ENCODE results near the gene UHRF1.
"Not testable (repeated sequence)": the region's sequence is repeated elsewhere in the genome, so short reads cannot be mapped to it uniquely, and the experiment has no call there.

UHRF1 gene

DNA sequence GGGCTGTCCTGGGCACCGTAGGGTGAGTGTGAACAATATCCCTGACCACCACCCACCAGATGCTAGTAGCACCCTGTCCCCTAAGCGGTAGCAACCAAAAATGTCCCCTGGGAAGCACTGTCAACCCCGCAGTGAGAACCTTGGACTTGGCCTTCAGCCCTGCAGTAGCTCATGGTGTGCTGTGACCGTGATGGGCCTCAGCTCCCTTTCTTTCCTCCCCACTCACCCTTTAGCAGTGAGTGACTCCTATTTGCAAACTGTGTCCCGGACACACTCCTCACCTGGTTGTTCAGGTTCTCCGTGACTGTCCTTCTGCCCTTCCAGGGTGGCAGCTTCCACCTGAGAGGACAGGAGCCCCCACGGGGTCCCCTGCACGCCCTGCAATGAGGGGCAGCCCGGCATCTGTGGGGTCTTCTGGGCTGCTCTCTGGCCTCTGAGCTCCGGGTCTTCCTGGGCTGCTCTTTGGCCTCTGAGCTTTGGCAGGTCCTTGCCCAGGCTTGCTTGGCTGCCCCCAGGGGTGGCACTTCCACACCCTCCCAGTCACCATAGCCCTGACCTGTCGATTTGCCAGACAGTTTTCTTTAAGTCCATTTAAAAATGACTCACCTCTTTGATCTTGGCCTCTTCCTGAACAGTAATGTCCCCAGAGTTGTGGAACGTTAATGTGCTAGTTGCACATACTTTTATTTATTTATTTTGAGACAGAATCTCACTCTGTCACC is 63.4 kb downstream of the UHRF1 start:
- no peak for DNase-seq

DNA sequence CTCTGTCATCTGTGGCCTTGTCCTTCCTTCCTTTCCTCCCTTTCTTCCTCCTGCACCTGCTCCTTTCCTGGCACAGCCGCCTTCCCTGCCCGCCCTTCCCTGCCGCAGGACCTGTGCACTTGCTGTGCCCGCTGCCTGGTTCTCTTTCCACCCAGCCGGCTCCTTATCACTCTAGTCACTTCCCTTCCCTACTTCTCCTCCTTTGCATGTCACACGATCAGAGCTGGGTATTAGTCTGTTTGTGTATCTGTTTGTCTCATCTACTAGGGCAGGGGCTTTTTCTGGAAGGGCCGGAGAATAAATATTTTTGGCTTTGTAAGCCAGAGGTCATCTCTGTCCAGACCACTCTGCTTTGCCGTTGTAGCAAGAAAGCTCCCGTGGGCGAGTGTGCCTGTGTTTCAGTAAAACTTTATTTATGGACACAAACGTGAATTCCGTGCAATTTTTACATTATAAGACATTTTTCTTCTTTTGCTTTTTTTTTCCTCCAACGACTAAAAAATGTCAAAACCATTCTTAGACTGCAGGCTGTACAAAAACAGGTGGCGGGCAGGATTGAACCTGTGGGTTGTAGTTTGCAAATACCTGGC is 65.7 kb downstream of the UHRF1 start:
- DNase-seq, result no peak

DNA sequence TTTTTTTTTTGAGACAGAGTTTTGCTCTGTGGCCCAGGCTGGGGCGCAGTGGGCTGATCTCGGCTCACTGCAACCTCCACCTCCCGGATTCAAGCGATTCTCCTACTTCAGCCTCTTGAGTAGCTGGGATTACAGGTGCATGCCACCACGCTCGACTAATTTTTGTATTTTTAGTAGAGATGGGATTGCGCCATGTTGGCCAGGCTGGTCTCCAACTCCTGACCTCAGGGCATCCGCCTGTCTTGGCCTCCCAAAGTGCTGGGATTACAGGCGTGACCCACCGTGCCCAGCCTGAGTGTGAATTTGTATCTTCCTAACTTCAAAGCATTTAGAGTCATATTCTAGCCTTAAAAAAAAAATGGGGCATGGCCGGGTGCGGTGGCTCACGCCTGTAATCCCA is 66.3 kb downstream of the UHRF1 start:
- DNase-seq, result not testable (repeated sequence)

DNA sequence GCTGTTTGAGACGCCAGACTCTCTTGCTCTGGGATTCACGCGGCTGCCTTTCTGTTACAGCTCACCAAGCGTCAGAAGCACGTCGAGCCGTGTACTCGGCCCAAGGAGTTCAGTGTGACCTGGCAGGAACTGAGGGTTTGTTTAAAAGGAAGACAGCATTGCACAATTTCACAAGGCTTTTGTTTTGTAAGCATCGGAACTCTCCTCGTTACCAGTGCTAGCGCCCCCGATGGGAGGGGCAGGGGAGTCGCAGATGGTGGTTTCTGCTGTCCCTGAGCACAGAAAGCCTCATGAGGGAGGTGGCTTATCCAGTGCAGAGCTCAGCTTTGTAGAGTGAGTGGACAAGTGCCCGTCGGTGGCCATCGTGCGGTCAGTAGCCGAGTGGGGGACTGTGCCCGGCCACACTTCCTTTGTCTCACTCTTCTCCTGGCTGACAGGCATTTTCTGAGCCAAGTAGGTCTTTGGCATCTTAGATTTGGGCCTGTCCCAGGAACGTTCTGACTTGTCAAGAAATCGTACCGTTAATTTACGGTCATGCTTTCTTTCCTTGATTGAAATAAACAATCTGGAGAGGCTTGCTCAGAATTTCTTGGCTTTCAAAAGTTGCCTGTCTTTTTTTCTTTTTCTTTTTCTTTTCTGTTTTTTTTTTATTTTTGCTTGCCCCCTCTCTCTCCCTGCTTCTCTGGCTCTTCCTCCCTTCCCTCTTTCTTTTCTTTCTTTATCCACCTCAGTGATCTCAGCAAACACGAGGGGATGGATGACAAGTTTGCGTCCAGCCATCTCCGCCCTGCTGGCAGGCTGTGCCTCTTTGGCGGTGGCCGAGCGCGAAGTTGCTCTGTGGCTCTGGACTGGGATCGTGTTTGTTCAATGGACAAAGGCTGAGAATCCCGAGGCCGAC is 67.3 kb downstream of the UHRF1 start:
- no peak for DNase-seq

DNA sequence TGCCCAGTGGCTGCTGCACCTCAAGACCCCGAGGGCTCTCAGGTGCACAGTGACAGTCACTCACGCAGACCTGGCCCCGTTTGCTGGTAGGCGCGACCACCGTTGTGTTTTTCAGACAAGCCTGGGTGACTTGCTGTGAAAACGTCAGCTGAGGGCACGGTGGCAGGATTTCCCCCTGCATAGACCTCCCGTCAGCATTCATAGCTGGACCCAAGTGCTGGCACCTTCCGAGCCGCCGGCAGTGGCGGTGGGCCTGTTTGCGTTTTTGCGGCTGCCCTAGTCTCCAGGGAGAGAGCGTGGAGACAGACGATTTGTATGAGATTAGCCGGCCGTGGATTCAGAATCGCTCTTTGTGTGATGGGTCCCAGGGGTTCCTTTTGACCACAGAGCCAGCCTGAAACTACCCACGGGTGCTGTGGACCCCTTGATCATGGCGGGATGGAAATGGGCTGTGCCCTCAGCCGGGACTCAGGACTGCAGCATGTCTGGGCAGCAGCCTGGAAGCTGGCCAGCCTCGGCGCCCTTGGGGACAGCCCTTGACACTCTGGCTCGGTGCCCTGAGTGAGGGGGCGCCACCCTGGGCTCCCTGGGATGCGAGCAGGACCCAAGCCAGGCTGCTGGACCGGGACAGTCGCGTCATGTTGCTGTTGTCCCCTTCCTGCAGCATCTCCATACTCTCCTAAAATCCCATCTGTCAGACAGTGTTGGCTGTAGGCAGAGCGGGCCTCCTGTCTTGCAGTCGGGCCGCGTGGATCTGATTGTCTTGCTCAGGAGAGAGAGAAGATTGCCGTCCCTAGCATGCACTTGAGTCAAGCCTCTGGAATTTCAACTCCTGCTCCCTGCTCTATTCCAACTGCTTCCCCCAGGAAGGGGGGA is 68.2 kb downstream of the UHRF1 start:
- no peak for DNase-seq

DNA sequence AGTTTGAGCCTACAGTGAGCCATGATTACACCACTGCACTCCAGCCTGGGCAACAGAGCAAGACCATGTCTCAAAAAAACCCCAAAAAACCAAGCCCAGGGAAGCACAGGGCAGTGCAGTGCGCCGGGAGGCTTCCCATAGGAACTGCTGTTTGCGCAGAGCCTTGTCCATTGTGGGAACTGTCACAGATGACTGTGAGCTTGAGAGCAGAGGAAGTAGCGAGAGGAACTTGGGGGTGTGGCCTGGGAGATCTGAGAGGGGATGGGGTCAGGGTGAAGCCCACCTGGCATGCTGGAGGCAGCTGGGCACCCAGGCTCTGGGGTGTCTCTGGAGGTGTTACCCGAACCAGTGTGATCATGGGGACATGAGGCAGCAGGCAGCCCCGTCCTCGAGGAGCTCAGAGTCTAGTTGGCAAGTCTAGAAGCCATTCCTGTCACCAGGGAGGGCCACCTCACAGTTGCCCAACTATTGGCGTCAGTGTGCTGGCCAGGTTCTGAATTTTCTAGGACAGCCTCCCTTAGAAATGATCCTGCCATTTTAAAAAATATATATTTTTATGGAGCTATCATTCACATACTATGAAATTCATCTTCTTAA is 70.0 kb downstream of the UHRF1 start:
- no peak for DNase-seq

DNA sequence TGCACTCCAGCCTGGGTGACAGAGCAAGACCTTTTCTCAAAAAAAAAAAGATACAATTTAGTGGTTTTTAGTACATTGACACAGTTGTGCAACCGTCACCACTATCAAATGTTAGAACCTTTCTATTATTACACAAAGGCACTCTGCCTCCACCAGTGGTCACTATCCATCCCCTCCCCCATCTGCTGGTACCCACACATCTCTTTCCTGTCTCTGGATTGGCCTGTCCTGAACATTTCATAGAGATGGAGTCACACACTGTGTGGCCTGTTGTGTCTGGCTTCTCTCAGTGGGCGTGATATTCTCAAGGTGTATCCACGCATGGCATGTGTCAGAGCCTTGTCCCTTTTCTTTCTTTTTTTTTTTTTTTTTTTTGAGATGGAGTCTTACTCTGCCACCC is 70.8 kb downstream of the UHRF1 start:
- DNase-seq, result no peak

DNA sequence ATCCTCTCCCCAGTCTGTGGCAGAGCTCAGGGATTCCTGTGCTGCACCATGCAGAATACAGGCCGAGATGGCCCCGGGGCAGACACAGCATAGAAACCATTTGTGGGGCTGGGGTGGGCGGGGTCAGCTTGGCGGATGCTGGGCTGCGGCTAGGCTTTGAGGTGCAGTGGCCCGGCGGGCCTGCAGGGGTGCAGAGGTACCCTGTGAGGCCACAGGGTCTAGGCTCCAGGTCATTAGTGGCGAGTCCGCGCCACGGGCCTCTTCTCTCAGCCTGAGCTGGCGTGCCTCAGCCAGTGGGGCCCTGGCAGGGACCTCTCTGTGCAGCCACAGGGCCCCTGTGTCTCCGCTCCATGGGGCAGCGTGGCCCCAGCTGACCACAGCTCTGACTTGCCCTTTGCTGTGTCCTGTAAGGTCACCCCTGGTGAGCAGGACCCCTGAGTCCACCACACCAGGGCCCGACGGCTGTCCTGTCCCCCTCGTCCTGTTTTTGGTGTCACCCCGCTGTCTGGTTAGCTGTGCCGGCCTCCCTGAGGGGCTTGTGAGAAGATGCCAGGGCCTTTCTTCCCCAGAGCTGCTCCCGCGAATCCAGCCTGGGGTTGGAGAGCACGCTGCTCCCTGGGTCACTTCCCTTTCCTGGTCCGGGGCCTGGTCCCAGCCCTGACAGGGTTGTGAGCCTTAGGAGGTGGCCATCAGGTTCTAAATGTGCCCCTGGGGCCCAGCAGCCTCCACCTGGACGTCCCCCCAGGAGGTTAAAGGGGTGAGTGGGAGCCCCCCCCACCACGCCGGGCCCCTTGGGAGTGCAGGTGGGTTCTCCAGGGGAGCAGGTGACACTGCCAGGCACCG is 71.8 kb downstream of the UHRF1 start:
- DNase-seq, result no peak

DNA sequence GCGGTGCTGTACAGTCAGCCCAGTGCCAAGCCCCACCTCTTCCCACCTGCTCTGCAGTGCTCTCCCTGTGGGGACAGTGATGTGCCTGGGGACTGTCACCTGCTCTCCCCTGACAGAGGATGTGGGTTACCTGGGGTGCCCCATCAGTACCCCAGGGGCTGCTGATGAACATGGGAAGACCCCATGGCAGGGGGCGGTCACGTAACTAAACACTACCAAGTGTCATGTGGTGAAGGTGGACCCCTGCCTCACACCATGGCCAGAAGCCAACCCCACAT is 72.3 kb downstream of the UHRF1 start:
- DNase-seq, result no peak

DNA sequence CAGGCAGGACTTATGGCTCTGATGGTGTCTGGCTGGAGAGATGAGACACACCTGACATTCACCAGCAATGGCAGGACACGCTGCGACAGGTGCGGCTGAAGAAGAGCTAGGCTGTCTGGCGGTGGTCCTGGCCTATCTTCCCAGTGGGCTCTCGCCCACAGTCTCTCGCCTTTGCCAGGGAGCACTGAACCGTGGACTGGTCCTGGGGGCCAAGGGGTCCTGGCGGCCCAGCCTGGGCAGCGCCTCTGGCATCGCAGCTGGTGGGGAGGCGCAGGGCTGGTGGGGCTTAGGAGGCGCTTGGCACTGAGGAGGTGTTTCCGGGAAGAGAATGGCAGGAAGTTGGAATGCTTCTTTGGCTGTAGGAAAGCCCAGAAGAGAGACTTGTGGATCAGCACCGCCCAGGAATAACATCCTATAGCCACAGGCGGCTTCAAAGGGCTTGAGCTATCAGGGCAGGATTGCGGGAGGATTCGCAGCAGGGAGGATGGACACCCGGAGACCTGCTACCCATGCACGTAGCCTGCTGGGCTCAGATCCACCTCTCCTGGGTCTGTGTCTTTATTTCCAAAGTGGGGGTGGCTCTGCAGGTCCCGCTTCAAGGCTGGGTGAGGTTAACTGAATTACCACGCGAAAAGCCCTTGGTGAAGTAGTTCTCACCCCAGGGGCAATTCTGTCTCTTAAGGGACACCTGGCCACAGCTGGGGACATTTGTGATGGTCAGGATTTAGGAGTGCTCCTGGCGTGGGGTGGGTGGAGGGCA is 74.2 kb downstream of the UHRF1 start:
- DNase-seq, result no peak

DNA sequence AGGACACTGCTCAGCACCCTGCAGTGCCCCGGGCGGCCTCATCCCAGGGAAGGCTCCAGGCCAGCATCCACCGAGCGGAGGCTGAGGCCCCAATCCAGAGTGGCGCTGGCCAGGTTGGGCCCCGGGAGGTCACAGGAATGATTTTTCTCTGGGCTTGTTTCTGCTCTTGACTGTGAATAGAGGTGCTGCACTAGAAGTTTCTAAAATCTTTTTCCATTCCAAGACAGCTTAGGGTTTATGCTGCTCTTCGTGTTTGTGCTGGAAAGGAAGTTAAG is 74.7 kb downstream of the UHRF1 start:
- no peak for DNase-seq

DNA sequence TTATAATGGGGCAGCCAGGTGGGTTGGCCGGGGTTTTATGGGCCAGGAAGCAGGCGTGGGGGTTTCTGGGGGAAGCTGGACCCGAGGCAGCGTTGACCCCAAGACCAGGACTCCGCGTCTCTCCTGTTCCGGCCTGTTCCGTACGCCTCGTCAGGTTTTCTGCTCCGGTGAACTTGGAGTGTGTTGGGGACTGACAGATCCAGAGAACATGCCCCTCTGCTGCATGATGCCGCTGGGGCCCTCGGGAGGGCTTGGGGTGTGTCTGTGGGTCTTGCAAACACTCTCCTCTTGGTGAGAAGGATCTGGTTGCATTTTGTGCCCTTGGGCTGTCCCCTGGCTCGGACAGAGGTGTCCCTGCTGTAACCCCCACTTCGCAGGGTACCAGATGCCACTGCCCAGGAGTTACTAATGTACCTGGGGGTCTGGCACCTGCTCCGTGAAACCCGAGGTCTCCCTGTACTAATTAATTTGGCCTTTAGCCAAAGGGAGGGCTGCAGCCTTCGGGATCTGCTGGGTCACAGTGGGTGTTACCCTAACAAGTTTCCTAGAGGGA is 75.2 kb downstream of the UHRF1 start:
- DNase-seq, result no peak

DNA sequence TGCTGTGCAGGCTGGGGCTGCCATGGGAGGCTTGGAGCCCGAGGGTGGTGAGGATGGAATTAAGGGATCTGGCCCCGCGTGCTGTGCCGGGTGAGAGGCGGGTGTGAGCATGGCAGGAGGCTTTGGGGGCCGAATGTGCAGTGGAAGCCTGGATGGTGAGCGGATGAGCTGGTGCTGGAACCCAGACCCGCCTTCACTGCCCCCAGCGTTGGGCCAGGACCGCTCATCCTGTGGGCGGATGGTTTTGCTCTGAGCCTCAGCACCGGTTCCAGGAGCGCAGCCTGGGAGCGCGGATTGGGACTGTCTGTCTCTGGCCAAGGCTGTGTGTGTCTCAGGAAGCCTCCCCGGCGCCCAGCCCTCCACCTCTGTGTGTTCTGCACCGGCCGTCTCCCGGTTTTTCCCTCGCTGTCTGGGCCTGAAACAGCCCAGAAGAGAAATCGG is 76.3 kb downstream of the UHRF1 start:
- DNase-seq, result no peak

DNA sequence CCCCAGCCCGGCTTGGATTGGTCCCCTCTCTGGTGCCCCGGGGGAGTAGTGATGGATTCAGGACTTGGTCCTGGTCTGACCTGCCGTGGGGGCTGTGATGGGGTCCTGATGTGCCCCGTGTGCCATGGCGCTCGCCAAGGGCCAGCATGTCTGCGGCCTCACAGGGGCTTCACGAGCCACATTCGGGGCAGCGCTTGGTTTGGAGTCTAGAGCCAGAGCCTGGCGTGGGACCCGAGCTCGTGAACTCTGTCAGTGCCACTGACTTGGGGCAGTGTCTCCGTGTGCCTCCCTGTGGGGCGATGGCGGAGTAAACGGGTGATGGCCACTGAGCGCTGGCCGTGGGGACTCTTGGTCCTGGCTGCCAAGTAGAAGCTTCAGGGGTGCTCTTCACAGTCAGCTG is 76.8 kb downstream of the UHRF1 start:
- no peak for DNase-seq

DNA sequence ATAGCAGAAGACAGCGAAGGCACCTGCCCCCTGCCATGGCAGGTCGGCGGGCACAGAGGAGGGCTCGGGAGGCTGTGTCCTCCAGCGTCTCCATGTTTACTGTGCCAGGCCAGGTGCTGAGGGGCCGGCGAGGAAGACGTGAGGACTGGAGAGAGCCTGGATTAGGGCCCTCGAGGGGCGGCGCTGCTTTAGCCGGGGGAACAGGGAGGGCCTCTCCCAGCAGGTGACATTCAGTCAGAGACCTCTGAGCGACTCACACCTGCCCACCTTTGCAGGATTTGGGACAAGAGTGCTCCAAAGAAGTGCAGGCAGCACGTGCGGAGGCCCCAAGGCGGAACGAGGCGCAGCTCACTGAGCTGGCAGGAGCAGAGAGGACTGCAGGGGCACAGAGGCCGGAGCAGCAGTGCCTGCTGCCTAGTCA is 77.2 kb downstream of the UHRF1 start:
- no peak for DNase-seq

DNA sequence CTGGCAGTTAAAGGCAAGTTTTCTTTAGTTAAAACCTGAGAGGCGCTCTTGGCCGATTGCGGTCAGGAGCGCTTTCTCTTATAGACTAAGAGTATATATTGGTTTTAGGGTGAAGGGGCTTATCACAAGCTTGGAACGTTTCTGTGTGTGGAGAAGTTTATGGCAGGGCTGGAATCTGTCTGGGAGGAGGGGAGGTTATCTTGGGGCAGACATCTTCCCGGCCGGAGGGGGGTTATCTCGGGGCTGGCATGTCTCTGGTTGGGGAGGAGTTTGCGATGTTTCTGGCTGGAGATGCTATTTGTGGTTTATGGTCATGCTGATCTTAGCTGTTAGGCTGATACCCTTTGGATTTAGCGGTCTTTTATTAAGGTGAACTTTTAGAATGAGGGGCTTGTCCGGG is 78.0 kb downstream of the UHRF1 start:
- no peak for DNase-seq

DNA sequence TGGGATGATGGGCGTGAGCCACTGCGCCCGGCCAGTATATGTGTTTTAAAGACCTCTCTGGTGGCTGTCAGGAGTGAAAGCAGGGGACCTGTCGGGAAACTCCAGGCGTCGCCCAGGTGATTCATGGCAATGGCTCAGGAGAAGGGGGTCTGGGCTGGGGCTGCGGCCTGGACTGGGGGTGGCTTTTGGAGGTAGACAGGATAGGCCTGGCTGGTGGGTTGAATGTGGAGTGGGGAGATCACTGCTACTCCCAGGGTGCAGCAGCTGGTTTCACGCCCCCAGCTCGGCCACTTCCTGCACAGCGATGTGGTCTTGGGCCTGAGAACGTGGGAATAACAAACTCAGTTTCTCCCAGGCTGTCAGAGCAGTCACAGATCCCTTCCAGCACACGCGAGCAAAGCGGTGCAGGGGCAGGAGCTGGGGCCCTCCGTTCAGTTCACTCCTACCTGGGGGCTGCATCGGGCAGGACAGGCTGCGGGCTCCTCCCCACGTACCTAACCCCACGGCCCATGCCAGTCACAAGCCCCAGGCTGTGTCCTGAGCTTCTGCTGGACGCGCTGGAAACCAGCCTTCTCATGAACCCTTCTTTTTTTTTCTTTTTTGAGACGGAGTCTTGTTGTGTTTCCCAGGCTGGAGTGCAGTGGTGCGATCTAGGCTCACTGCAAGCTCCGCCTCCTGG is 78.5 kb downstream of the UHRF1 start:
- no peak for DNase-seq

DNA sequence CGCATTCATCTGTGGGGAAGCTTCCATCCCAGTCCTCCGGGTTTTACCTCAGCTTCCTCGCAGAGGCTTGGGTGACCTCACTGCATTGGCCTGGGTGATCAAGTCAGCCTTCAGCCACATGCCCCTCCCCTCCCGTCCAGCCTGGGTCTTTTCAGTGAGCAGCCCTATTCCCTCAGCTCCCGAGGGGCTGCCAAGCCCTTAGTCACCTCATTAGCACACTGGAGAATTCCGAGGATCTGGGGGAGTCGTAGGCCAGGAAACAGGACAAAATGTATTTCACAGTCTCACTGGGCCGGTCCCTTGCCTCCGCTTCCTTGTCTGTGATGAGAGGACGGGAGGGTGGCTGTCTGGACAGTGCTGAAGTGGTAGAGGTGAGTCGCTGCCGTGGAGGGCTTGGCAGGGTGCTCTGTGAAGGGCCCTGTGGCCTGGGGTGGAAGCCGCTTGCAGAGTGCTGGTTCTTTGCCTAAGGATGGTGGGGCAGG is 79.5 kb downstream of the UHRF1 start:
- DNase-seq, result no peak

DNA sequence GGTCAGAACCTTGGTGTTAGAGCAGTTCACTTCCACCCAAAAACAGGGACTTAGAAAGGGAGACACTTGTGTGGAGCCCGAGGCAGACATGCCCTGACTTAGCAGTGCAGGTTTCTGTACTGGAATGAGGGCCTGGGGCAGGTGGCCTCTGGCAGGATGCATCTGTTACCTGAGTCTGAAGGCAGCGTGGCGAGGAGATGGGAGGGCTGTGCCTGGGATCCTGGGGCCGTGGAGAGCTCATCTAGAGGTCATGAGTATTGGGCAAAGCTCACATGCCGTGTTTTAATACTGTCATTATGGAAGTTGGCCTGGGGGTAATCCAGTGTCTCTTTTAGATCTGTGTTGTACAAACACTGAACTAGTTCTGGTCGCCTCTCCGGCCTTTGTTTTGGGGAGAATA is 81.0 kb downstream of the UHRF1 start:
- DNase-seq, result no peak

DNA sequence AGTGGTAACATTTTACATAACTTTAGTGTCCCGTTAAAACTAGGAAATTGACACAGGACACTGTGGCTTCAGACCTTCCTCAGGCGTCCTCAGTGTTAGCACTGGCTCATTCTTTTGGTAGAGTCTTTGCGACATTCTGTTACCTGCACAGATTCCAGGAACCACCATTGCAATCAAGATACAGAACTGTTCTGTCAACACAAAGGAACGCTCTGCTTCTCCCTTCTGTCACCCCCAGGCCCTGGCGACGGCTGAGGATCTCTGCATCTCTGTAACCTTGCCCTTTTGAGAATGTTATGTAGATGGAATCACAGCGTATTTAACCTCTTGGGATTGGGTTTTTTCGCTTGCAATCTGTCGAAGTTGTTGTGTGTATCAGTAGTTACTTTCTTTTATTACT is 82.2 kb downstream of the UHRF1 start:
- no peak for DNase-seq

Measured in DMS53 (cell line).